ENCODE results near the gene PLCB4.

Gene PLCB4

DNA sequence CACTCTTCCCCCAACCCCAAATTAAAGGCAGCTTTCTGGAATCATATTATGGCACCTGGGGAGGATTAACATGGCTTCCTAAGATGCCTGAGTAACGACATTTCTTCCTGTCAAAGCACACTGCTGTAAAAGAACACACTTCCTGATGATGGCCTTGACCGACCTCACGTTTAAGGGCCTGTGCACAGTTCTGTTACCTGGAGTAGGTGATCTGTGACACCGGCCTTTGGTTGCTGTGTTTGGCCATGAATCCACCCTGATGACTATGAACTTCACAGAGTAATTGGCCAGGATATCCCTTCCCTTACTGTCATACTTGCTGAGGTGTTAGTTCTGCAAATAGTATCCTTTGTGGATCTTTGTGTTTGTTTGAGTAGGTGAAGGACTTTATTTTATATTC is 45.8 kb downstream of the PLCB4 start:
- Histone ChIP-seq H3K36me3 (ENCODE audit: control insufficient read depth in 1 of 2, insufficient read depth in 2 of 2, low read length in 2 of 2) (no peaks in the 10 kb centered on the region), H3K4me3 (ENCODE audit: low read depth, low read length) (no peak overlapping the region), H3K9me3 (ENCODE audit: insufficient read depth, low read depth, low read length) (no peaks in the 10 kb centered on the region), H4K12ac (ENCODE audit: low read depth, low read length) (no peak overlapping the region), H3K9ac (ENCODE audit: low read length) (no peak overlapping the region), H3K23ac (ENCODE audit: low read length) (no peak overlapping the region), H3K14ac (ENCODE audit: low read length) (no peak overlapping the region), H2BK12ac (ENCODE audit: low read length) (no peak overlapping the region), H2AFZ (ENCODE audit: insufficient read depth, low read length, poor library complexity) (no peak overlapping the region), H4K8ac (ENCODE audit: low read depth, low read length) (no peak overlapping the region), H2AK5ac (ENCODE audit: low read length) (no peak overlapping the region), H4K91ac (ENCODE audit: low read depth, low read length) (no peak overlapping the region), H3K79me2 (ENCODE audit: control insufficient read depth, insufficient read depth, low read length, poor library complexity) (no peaks in the 10 kb centered on the region), H3K4me2 (ENCODE audit: low read length) (no peak overlapping the region), H3K18ac (ENCODE audit: low read length) (no peak overlapping the region), H2BK120ac (ENCODE audit: insufficient read depth, low read length, poor library complexity) (no peak overlapping the region), H3K27me3 (ENCODE audit: insufficient read depth, low read length) (no peaks in the 10 kb centered on the region), H3K4ac (ENCODE audit: low read depth, low read length) (no peak overlapping the region), H3K27ac (ENCODE audit: low read depth, low read length) (no peak overlapping the region), H3K4me1 (ENCODE audit: control insufficient read depth in 1 of 2, insufficient read depth in 2 of 2, low read length in 2 of 2) (no peaks in the 10 kb centered on the region), H3K79me1 (ENCODE audit: low read length) (no peaks in the 10 kb centered on the region), H2BK5ac (ENCODE audit: low read depth, low read length, poor library complexity) (no peak overlapping the region)
- WGBS (ENCODE audit: extremely low coverage, insufficient coverage, insufficient read length), result no CpG with 5 or more reads among the region's 4 CpGs
- no peak for DNase-seq

DNA sequence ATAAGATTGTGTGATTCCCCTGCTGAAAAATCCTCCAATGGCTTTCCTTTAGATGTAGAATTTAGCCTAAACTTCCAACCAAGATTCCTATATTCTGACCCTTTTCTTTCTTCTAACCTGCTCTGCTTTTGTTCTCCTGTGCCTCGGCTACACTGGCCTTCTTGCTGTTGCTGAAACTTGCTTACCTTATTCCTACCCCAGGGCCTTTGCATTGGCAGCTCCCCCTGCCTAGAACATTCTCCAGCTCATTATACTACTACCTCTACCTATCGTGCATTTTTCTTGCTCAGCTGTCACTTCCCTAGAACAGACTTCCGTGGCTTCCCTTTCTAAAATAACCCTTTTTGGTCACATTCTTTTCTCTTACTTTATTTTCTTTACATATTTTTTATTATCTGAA is 48.7 kb downstream of the PLCB4 start:
- no peak overlapping the region for H3K14ac ChIP-seq (ENCODE audit: low read length)
- H2AFZ ChIP-seq (ENCODE audit: insufficient read depth, low read length, poor library complexity), result no peak overlapping the region
- H2AK5ac ChIP-seq (ENCODE audit: low read length), result no peak overlapping the region
- H4K91ac ChIP-seq (ENCODE audit: low read depth, low read length), result no peak overlapping the region
- no peak overlapping the region for H2BK120ac ChIP-seq (ENCODE audit: insufficient read depth, low read length, poor library complexity)
- H3K4me3 ChIP-seq (ENCODE audit: low read depth, low read length), result no peak overlapping the region
- H3K23ac ChIP-seq (ENCODE audit: low read length), result no peak overlapping the region
- H3K79me1 ChIP-seq (ENCODE audit: low read length), result no peaks in the 10 kb centered on the region
- H4K8ac ChIP-seq (ENCODE audit: low read depth, low read length), result no peak overlapping the region
- no peak overlapping the region for H3K9ac ChIP-seq (ENCODE audit: low read length)
- H3K9me3 ChIP-seq (ENCODE audit: insufficient read depth, low read depth, low read length), result no peaks in the 10 kb centered on the region
- H3K79me2 ChIP-seq (ENCODE audit: control insufficient read depth, insufficient read depth, low read length, poor library complexity), result no peaks in the 10 kb centered on the region
- H3K27me3 ChIP-seq (ENCODE audit: insufficient read depth, low read length), result no peaks in the 10 kb centered on the region
- H3K18ac ChIP-seq (ENCODE audit: low read length), result no peak overlapping the region
- no peaks in the 10 kb centered on the region for H3K36me3 ChIP-seq (ENCODE audit: control insufficient read depth in 1 of 2, insufficient read depth in 2 of 2, low read length in 2 of 2)
- no peak overlapping the region for H2BK12ac ChIP-seq (ENCODE audit: low read length)
- H3K4me1 ChIP-seq (ENCODE audit: control insufficient read depth in 1 of 2, insufficient read depth in 2 of 2, low read length in 2 of 2), result no peaks in the 10 kb centered on the region
- WGBS (ENCODE audit: extremely low coverage, insufficient coverage, insufficient read length), result no CpG with 5 or more reads among the region's 3 CpGs
- no peak overlapping the region for H3K4ac ChIP-seq (ENCODE audit: low read depth, low read length)
- H2BK5ac ChIP-seq (ENCODE audit: low read depth, low read length, poor library complexity), result no peak overlapping the region
- no peak for DNase-seq
- H3K4me2 ChIP-seq (ENCODE audit: low read length), result no peak overlapping the region
- no peak overlapping the region for H4K12ac ChIP-seq (ENCODE audit: low read depth, low read length)
- no peak overlapping the region for H3K27ac ChIP-seq (ENCODE audit: low read depth, low read length)

DNA sequence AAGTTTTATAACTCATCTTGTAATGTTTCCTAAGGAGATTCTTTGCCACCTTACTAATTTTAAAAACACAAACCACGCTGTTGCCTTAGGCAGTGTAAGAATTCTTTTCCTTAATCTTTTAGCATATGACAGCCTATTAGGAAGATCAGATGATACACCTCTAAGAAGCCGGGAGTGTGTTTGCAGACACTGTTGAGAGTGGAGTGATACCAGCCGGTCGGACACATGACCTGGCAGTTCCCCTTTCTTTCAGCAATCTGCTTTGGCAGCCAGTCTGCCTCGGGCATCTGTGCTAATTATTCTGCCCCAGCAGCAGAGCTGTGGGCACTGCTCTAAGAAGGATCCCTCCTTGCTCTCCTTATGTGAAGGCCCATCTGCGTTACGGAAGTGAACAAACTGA is 50.9 kb downstream of the PLCB4 start:
- no peak overlapping the region for H3K9ac ChIP-seq (ENCODE audit: low read length)
- no peak overlapping the region for H2AFZ ChIP-seq (ENCODE audit: insufficient read depth, low read length, poor library complexity)
- H2BK120ac ChIP-seq (ENCODE audit: insufficient read depth, low read length, poor library complexity), result no peak overlapping the region
- no peak overlapping the region for H3K14ac ChIP-seq (ENCODE audit: low read length)
- no peaks in the 10 kb centered on the region for H3K79me1 ChIP-seq (ENCODE audit: low read length)
- H2AK5ac ChIP-seq (ENCODE audit: low read length), result no peak overlapping the region
- no peaks in the 10 kb centered on the region for H3K4me1 ChIP-seq (ENCODE audit: control insufficient read depth in 1 of 2, insufficient read depth in 2 of 2, low read length in 2 of 2)
- H3K79me2 ChIP-seq (ENCODE audit: control insufficient read depth, insufficient read depth, low read length, poor library complexity), result no peaks in the 10 kb centered on the region
- H3K27ac ChIP-seq (ENCODE audit: low read depth, low read length), result no peak overlapping the region
- no peak overlapping the region for H3K23ac ChIP-seq (ENCODE audit: low read length)
- no peaks in the 10 kb centered on the region for H3K36me3 ChIP-seq (ENCODE audit: control insufficient read depth in 1 of 2, insufficient read depth in 2 of 2, low read length in 2 of 2)
- DNase-seq, result peak; percentile 10 to 20
- H4K8ac ChIP-seq (ENCODE audit: low read depth, low read length), result no peak overlapping the region
- no peak overlapping the region for H3K18ac ChIP-seq (ENCODE audit: low read length)
- no peak overlapping the region for H4K12ac ChIP-seq (ENCODE audit: low read depth, low read length)
- H3K9me3 ChIP-seq (ENCODE audit: insufficient read depth, low read depth, low read length), result no peaks in the 10 kb centered on the region
- H2BK5ac ChIP-seq (ENCODE audit: low read depth, low read length, poor library complexity), result no peak overlapping the region
- no peak overlapping the region for H3K4ac ChIP-seq (ENCODE audit: low read depth, low read length)
- H4K91ac ChIP-seq (ENCODE audit: low read depth, low read length), result no peak overlapping the region
- no peaks in the 10 kb centered on the region for H3K27me3 ChIP-seq (ENCODE audit: insufficient read depth, low read length)
- no CpG with 5 or more reads among the region's 7 CpGs for WGBS (ENCODE audit: extremely low coverage, insufficient coverage, insufficient read length)
- H3K4me3 ChIP-seq (ENCODE audit: low read depth, low read length), result no peak overlapping the region
- no peak overlapping the region for H2BK12ac ChIP-seq (ENCODE audit: low read length)
- H3K4me2 ChIP-seq (ENCODE audit: low read length), result no peak overlapping the region

DNA sequence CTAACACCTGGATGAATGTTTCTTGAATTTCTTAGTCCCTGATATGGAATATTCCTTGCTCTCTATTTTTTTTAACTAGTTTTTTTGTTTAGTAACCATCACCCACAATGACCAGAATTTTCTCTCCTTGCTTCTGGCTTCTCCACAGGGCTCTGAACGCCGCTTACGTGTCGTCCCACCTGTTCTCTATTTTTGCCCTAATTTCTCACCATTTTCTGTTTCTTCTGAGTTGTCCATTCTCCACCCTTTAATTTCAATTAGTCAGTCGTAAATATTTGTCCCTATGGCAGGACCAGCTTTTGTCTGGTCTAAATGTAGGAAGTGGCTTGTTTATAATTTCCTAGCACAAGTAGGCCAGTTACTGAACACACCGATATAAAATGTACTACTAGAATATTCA is 52.3 kb downstream of the PLCB4 start:
- H2AFZ ChIP-seq (ENCODE audit: insufficient read depth, low read length, poor library complexity), result no peak overlapping the region
- H4K12ac ChIP-seq (ENCODE audit: low read depth, low read length), result no peak overlapping the region
- H3K79me1 ChIP-seq (ENCODE audit: low read length), result no peaks in the 10 kb centered on the region

More for the DNA sequence above, 52.3 kb downstream of the PLCB4 start:
- H3K27me3 ChIP-seq (ENCODE audit: insufficient read depth, low read length), result no peaks in the 10 kb centered on the region
- H3K79me2 ChIP-seq (ENCODE audit: control insufficient read depth, insufficient read depth, low read length, poor library complexity), result no peaks in the 10 kb centered on the region
- H2BK12ac ChIP-seq (ENCODE audit: low read length), result no peak overlapping the region
- H2BK5ac ChIP-seq (ENCODE audit: low read depth, low read length, poor library complexity), result no peak overlapping the region
- no peak overlapping the region for H3K4me2 ChIP-seq (ENCODE audit: low read length)
- no peak overlapping the region for H3K9ac ChIP-seq (ENCODE audit: low read length)
- no peaks in the 10 kb centered on the region for H3K9me3 ChIP-seq (ENCODE audit: insufficient read depth, low read depth, low read length)
- no peak overlapping the region for H3K23ac ChIP-seq (ENCODE audit: low read length)
- H3K4me3 ChIP-seq (ENCODE audit: low read depth, low read length), result no peak overlapping the region
- no peak overlapping the region for H3K18ac ChIP-seq (ENCODE audit: low read length)
- no peak overlapping the region for H4K8ac ChIP-seq (ENCODE audit: low read depth, low read length)
- no peak overlapping the region for H3K4ac ChIP-seq (ENCODE audit: low read depth, low read length)
- DNase-seq, result no peak
- no peak overlapping the region for H3K27ac ChIP-seq (ENCODE audit: low read depth, low read length)
- no peak overlapping the region for H3K14ac ChIP-seq (ENCODE audit: low read length)
- no peak overlapping the region for H4K91ac ChIP-seq (ENCODE audit: low read depth, low read length)
- no peaks in the 10 kb centered on the region for H3K4me1 ChIP-seq (ENCODE audit: control insufficient read depth in 1 of 2, insufficient read depth in 2 of 2, low read length in 2 of 2)
- WGBS (ENCODE audit: extremely low coverage, insufficient coverage, insufficient read length), result no CpG with 5 or more reads among the region's 6 CpGs
- no peak overlapping the region for H2BK120ac ChIP-seq (ENCODE audit: insufficient read depth, low read length, poor library complexity)
- H3K36me3 ChIP-seq (ENCODE audit: control insufficient read depth in 1 of 2, insufficient read depth in 2 of 2, low read length in 2 of 2), result no peaks in the 10 kb centered on the region
- no peak overlapping the region for H2AK5ac ChIP-seq (ENCODE audit: low read length)
